Measurements from ENCODE around the gene ABCD1.

DNA sequence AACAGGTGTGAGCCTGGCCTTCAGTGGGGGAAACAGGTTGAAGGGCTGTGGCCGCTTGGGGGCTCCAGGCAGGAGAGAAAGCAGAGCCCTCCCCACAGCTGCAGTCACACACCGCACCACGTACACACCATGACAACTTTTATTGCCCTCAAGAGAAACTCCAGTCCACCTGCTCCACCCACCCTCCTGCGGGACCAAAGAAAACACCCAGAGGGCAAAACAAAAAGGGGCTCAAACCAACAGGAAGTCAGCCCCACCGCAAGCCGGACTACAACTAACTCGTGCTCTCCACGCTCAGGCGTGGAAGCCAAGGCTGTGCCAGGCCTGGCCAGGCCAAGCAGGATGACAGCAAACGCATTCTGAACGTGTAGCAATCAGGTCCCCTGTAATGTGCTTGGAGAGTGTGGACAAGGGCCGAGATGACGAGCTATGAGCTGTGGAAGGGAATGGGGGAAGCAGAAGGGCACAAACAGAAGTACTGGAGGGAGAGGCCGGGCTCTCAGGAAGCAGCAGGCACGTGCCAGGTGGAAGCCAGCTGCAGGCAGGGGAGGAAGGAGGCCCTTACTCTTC is 24.2 kb upstream of the ABCD1 start:
- TF ChIP-seq CTCF (IDR thresholded peaks at IDR 0.05), result no peak
- no peak for TF ChIP-seq POLR2A (IDR thresholded peaks at IDR 0.05)
